IPS DF 19.7 (cell line): ENCODE results near the gene FSD1L.
A peak's percentile ranks its signal among the peaks of the same experiment; 100 is the strongest.

Source experiments
- DNase-seq: peaks from one replicate; pipeline ENCODE4 v3.0.0-alpha.2; 2013; ENCODE audit warnings: low read depth, low spot score

FSD1L gene

DNA sequence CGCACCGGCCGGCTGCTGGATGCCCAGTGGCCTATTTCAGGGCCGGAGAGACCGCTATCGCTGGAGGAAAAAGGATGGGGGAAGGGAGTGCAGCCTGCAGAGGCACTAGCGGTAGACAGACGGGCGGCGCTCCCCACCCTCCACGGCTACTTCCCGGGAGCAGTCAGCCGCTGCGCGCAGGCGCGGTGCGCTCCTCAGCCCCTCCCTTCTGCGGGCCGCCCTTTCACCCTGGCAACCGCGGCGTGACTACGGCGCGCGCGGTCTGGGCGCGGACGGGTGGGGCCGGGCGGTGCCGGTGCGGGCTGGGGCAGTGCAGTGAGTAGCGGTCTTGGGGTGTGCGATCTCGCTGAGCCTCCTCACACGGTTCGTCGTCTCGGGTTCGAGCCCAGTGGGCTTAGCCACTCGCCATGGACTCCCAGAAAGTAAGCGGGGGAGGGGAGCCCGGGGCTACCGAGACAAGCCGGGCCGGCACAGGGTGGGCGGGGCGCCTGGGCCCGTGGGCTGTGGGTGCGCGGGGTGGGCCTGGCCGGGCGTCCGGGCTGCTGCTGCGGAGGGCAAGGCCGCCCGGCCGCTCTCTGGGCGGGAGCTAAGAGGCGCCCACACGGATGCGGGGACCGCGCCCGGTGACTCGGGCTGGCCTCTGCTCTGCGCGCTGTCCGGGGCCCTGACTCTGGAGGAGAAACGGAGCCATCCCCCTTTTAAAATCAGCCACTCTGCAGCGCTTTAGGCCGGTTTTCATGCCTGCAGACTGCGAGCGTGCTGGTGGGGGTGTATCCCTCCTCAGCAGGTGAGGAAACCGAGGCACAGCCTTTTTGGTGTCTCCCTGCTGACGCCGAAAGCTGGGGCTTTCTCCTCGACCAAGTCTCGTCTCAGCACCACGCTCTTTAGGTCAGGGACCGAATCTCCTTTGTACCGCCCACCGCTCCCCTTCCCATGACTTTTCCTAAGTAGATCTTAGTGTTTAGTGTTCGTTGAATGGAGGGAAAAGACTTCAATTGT is at the start of gene FSD1L:
TSS of gene FSD1L (plus strand) at position 221 of the 999 bp plus-strand sequence. CDS start at position 408, 187 bp downstream.
- peak; percentile 76 for DNase-seq

DNA sequence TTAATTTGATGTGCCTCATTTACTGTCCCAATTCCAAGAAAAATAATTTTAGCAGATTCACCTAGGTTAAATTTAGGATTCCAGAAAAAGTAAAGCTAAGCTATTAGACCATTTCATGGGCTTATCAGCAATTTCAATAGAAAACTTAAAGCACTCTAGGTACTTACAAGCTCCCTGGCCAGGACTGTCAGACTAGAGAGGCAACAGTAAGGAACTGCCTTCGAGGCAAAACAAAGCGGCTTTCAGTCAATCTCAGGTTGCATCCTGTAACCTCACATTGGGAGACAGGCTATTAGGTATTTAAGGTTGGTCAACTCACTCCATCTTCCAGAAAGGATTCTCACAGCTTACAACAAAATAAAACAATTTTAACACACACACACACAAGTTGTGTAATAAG is 48.7 kb upstream of the FSD1L start:
- DNase-seq, result no peak

DNA sequence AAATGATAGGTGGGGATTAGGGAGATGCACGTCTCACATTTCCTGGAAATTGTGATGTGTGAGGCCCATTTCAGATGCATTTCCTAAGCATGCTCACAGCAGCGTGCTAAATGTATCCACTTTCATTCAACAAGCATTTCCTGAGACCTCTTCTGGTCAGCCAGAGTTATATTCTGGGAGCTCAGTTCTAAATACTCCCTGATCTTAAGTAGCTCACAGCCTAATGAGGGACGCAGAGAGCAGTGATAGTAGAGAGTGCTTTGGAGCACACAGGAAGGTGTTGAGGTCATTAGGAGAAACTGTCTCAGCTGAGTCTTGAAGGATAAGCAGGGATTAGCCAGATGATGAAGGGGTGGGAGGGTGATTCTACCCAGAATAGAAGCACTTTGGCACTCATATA is 46.2 kb upstream of the FSD1L start:
- no peak for DNase-seq

DNA sequence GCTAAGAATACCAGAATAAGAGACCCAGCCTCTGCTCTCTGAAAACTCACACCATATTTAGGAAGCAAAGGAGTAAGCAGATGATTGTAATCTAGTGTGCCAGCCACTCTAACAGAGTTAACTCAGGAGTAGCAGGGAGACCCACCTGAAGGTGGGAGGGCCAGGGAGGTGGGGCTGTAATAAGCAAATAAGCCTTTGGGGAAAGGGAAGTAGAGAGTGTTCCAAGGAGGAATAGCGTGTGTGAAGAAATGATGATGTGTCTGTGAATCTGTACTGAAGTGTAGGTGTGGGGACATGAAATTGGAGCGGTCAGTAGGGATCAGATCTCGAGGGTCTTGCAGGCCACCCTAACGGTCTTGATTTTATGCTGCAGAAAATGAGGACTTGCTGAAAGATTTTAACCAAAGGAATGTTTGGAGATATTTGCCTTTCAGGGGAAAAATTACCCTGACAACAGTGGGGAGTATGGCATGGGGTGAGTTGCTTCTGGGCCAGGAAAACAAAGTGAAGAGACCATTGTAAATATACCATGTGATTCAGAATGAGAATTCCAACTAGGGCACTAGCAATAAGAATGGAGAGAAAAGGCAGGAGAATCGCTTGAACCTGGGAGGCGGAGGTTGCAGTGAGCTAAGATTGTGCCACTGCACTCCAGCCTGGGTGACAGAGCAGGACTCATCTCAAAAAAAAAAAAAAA is 44.1 kb upstream of the FSD1L start:
- no peak for DNase-seq

DNA sequence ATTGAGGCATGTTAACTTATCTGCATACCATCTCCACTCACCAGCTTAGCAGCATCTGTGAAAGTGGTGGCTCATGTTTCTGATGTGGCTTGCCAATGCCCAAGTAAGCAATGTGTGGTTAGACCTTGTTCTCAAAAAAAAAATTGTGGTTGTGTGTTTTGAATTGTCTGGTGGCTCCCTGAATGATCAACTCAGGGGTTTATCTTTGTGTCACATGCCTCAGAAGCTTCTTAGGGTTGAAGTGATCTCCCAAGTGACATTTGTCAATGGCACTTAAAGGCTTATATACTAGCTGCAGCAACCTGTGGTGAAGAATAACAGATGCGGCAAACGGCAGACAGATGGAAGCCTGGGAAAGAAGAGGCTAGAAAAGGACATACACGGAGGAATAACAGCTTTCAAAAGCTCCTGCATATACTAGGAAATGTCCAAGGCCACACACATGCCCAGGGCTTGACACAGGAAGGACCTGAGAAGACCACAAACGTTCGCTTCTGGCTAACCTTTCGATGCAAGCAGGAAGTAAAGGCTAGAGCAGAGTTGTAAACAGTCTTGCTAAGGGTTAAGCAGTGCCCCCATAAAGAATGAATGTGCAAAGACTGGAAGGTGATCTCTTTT is 42.2 kb upstream of the FSD1L start:
- no peak for DNase-seq

DNA sequence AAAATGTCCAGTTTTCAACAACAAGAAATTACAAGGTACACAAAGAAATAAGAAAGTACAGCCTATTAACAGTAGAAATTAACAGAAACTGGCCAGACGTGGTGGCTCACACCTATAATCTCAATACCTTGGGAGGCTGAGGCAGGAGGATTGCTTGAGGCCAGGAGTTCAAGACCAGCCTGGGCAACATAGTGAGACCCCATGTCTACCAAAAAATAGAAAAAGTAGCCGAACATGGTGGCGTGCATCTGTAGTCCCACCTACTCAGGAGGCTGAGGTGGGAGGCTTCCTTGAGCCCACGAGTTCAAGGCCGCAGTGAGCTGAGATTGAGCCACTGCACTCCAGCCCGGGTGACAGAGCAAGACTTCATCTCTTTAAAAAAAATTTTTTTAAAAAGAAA is 41.5 kb upstream of the FSD1L start:
- DNase-seq, result no peak

DNA sequence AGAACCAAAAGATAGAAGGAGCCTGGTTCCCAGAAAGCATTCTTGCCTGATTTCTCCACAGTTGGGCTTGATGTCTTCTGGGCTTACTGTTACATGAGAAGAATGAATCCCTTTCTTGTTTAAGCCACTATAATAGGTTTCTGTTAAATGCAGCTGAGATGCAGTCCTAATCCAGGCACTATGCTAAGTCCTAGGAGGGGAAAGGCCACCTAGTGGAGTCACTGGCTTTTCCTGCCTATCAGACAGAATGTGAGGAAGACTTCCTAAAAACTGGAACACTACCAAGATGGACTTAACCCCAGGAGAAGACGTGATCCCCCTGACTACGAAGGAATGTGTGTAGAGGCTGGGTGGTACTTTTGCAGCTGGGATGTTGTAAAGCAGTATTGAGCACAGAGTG is 34.3 kb upstream of the FSD1L start:
- no peak for DNase-seq

DNA sequence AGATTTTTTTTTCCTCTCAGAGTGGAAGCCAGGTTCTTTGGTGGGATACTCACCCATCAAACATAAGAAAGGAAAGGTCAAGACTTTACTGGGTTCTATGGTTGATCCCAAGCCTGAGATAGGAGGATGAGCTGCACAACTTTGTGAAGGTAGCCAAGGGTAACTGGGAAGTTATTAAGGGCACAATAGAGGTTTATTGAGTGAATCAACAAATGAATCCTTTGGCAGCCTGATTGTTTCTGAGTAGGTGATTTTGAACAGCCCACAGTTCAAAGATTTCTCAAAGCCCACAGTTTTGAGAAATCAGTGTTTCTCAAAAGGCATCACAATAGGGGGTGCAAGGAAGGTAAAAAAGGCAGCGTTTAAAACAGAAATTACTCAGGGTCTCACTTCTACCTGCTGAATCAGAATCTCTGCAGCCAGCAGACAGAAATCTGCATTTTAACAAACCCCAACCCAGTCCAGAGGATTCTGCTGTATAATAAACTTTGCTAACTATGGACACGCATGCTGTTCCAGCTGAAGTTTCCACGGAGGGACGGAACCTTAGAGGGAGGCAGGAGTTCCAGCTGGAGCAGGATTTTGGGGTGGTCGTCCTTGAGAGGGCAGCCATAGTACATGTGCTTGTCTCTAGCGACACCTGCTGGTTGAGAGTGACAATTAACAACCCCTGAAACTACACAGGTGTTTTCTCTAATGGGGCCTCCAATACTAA is 32.7 kb upstream of the FSD1L start:
- DNase-seq, result no peak

DNA sequence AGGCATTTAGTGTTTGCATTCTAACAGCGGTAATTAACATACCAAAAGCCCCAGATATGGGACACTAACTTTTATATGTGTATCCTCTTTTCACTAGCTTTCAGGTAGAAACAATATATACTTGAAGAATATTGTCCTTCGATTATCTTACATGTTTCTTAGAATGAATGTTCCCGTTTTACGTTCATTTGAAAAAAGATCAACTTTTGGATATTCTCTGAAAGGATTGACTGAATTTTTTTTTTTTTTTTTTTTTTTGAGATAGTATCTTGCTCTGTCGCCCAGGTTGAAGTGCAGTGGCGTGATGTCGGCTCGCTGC is 32.2 kb upstream of the FSD1L start:
- DNase-seq, result no peak

DNA sequence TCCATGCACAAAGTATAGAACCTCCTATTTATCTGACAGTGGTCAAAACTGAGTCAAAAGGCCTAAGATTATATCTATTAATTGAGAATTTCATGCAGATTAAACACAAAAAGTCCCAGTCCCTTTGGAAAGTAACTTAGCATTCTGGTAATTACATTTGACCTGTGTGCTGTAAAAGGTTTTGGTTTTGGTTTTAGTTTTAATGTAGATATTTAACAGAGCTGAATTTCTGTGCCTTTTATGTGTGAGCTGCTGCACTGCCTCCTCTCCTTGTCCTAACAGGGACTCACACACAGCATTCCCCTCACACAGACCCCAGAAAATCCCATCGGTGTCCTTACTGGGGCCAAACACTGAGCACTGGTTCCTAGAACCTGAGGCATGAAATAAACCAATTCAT is 31.0 kb upstream of the FSD1L start:
- DNase-seq, result no peak

DNA sequence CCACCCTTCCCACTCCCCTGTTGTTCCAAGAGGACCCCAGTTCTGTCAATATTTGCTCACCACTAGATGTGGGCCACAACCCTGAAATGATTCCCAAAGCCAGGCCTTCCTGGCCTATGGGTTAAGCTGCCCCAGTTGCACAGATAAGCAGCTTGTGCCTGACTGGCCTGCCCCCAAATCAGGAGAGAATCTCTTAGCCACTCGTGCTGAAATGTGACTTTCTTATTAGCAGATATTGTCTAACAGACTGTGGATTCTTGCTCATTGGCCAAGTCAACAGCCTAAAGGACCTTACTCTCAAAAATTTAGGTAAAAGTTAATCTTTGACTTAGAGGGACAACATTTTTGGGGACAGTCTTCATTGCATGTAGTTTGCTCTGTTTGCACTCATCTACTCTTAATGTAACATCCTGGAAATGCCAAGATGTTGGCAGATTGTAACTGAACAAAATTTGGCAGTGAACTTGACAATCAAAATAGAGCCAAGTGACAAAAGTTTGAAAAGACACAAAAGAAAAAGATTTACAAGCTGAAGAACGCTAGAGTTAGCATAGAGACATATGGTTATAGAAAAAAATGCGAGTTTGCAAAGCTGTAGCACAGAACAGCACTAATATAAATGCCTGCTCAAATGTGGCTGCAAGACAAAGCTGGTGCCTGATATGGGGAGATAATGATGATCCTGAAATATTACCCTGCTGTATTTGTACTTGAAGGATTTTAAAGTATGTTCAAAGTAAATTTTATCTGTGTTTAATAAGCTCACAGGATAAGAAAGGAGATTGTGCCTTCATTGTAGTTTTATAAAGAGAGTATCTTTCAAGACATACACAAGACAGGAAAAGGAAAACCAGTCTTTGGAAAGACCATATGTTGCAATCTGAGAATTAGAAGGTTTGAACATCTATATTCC is 29.0 kb upstream of the FSD1L start:
- DNase-seq, result no peak

DNA sequence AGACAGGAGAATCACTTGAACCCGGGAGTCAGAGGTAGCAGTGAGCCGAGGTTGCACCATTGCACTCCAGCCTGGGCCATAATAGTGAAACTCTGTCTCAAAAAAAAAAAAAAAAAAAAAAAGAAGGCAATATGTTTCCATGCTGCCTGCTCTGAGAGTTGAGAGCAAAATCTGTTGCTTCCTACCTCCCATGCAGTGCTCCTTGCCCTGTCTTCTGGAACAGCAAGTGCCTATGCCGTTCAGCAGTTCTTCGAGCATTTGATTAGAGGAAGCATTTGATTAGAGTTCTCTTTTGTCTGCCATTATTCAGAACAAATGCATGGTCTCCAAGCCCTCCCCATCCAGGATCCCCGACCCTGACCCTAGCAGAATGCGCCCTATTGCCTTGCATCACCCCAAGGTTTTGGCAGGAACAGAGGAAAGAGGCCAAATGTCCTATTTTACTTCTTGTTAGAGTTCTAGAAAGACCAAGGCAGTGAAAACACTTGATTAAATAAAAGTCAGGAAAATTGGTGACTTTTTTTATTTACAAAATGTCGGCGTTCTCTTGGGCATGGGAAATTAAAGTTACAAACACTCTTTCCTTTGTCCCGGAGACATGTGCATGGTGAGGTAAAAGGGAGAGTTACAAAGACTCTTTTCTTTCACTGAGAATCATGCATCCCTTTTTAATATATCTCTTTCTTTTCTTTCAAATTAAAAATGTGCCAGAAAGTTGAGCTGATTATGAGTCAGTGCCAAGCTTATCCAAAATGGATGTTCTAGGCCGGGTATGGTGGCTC is 27.8 kb upstream of the FSD1L start:
- DNase-seq, result no peak

DNA sequence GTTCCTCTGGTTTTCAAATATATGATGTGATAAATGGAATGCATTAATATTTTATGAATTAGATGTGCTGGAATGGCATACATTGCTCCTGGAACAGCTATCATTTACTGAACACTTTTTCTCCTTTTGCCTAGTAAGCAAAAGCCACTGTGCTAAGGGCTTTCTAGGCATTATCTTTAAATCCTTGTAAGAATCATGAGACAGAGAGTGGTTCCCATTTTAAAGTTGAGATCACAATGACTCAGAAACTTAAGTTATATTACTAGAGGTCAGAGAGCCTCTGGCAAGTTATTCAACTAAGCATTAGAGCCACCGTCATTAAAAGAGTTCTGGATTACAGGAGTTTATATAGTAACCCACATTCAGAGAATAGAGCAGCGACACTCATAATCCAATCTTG is 26.7 kb upstream of the FSD1L start:
- no peak for DNase-seq

DNA sequence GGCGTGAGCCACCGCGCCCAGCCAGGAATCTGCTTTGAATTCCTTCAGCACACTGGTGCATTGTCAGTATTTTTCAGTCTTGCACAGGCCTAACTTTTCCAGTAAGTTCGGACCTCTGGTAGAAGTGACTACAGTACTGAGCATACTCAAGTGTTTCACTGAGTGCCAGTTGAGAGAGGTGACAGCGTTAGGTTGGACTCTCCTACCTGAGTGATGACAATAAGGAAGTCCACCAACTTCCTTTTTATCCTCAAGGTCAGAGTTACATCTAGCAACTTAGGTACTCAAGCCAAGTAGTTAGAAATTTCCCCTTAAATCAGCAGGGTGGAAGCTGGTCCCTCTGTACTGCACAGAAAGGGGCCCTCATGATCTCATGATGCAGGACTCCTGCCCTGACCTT is 26.0 kb upstream of the FSD1L start:
- no peak for DNase-seq

DNA sequence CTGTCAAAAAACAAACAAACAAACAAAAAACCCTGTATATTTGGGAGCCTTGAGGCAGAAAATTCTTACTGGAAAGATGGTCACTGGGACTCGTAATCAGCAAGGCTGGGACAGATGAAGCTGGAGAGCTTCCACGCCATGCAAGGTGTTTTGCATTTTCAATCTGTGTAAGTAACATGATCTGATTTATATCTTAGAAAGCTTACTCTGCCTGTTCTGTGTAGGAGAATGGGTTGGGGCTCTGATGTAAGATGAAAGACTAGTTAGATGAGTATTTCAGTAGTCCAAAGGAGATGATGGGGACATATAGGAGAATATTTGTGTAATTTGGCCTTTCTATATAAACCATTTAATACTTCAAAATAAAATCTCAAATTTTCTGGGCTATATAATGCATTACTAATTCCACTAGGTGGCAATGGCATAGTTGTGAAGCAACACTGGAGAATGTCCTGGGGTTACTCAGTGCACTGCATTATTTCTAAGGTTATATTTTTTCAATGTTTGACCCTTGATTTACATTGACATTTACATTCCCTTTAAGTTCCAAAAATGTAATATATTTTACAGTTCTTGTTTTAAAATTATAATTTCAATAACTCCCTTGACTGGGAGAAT is 21.9 kb upstream of the FSD1L start:
- no peak for DNase-seq

DNA sequence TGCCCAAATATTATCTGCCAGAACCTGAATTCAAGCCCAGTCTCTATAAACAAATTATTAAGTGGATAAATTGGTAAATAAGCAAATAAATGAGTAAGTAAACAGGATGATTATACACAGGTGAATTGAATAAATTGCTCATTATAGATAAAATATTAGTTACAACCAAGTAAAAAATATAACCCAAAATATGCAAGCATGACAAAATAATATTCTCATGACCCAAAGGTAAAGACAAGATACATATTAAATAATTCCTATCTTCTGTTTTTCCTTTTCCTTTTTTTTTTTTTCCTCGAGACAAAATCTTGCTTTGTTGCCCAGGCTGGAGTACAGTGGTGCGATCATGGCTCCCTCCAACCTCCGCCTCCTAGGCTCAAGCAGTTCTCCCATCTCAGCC is 21.2 kb upstream of the FSD1L start:
- DNase-seq, result no peak

DNA sequence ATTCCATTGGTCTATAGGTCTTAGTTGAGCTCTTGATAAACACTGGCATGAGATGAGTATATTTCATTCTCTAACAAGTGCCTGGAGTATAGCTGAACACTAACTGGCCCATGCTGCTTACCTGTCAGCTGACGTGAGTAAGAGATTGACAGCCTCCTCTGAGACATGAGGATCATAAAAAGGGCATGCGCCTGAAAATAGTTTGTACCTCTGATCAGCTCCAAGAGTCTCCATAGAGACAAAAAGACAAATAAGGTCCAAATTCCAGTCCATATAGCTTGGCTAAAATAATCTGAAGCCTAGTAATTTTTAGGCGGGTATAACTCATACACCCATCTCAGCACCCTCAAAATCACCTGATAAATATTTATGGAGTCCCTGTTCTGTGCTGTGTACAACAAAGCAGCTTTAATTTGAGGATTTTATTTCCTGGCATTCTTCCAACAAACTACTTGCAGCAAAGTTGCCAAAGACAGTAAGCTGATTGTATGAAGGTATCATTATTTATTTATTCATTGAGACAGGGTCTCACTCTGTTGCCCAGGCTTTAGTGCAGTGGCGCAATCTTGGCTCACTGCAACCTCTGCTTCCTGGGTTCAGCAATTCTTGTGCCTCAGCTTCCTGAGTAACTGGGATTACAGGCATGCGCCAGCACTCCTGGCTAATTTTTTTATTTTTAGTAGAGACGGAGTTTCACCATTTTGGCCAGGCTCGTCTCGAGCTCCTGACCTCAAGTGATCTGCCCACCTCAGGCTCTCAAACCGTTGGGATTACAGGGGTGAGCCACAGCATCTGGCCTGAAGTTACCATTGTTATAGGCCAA is 16.2 kb upstream of the FSD1L start:
- DNase-seq, result no peak

DNA sequence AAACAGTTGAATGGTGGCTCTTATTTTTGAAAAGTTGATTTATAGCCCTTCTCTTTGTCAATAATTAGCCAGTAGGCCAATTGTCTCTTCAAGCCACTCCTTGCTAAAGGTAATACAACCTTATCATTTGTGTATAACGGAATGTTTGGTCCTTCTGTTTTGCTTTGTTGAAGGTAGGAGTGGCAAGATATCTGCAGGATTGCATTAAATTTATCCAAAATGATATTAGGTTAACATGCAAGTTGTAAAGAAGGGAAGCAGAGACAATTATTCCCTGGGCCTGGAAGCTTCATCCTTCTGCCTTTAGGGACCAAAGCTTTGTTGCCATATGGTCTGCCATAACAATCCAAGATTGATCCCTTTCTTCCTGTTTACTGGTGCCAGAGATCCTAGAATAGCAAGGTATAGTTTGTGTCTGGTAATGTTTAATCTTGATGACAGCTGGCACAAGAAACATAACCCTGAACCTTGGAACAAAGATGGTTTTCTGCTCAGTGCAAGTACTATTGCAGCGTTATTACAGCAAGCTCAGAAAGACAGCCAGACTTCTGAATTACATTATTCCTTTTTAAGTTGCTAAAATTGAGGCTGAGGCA is 15.5 kb upstream of the FSD1L start:
- DNase-seq, result no peak
